Fibroblast of lung (primary cell): ENCODE results near the gene TBRG4.

Experiments used
- EZH2 ChIP-seq: IDR thresholded peaks from 2 replicates; pipeline ENCODE4 v1.5.1; 2012; ENCODE audit warnings: low read length, control low read depth, mild to moderate bottlenecking; ENCODE audit errors: missing control alignments
- TF ChIP-seq, protein P1 (sequence below), 2 donors: IDR thresholded peaks in 1 of 2; conservative IDR thresholded peaks in 1 of 2; 1 replicate in 1 of 2; 2 replicates in 1 of 2; pipeline ENCODE4 v1.5.1; 2011 to 2012; ENCODE audit warnings: low read length in 2 of 2, control low read depth in 1 of 2, inconsistent platforms in 1 of 2, low read depth in 1 of 2, mild to moderate bottlenecking in 1 of 2

DNA sequence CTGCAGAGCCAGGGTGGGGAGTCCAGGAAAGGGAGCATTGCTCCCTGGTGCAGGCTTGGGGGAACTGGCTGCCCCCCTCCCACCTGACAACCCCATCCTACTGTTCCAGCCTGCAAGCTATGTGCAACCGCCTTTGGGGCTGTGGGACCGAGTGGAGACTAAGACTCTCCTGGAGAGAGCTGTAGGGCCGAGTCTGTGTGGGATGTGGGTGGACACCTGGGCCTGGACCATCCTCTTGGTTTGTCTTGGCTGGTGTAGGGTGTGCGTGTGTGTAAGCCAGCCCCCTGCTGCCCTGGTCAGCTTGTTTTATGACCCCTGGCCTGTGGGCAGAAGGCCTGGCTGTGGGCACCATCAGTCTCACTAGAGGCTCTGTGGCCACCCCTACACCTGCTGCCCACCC is 44.4 kb upstream of the TBRG4 start:
- TF ChIP-seq, protein P1, sequence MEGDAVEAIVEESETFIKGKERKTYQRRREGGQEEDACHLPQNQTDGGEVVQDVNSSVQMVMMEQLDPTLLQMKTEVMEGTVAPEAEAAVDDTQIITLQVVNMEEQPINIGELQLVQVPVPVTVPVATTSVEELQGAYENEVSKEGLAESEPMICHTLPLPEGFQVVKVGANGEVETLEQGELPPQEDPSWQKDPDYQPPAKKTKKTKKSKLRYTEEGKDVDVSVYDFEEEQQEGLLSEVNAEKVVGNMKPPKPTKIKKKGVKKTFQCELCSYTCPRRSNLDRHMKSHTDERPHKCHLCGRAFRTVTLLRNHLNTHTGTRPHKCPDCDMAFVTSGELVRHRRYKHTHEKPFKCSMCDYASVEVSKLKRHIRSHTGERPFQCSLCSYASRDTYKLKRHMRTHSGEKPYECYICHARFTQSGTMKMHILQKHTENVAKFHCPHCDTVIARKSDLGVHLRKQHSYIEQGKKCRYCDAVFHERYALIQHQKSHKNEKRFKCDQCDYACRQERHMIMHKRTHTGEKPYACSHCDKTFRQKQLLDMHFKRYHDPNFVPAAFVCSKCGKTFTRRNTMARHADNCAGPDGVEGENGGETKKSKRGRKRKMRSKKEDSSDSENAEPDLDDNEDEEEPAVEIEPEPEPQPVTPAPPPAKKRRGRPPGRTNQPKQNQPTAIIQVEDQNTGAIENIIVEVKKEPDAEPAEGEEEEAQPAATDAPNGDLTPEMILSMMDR (conservative IDR thresholded peaks at IDR 0.05 in 1 of 2, IDR thresholded peaks at IDR 0.05 in 1 of 2; ENCODE audit: low read depth in 1 of 2, low read length in 2 of 2) = no peak
- TF ChIP-seq EZH2 = no peak
